SIG-M5 treated with dmso at 0.1 percent for 504 hours (cell line): Measurements from ENCODE around the gene TGFBR3L.
"Not testable (repeated sequence)": the region's sequence is repeated elsewhere in the genome, so short reads cannot be mapped to it uniquely, and the experiment has no call there.

ENCODE experiments used
- DNase-seq: peaks from one replicate; lab custom pipeline; 2025; ENCODE audit not compliant: unreplicated experiment; lab: John Stamatoyannopoulos, UW

TGFBR3L gene

DNA sequence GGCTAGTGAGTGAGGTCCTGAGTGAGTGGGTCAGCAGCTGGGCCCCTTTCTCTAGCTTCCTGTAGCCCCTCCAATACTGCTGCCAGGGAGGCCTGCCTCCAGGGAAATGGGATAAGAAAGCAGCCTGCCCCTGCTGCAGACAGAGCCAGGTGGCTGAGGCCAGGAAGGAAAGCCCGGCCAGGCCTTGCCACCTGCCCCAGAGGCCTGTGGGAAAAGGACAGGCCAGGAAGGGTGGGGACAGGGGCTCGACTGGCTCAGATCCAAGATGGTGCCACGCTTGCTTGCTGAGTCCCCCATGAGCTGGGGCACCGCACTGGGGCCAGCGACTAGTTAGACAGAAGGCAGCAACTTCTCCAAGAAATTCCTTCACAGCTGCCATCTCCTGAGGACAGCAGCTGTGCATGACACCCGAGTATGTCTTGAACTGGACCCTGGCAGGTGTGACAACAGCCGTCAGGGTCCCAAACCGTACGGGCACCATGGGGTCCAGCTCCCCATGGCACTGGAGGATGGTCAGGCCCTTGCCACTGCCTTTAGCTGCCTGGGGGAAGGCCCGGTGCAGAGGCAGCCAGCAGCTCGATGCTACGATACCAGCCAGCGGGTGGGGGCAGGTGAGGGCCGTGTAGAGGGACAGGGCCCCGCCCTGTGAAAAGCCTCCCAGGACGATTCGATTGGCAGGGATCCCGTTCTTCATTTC, 35.4 kb upstream of the TGFBR3L start:
- DNase-seq = no peak

- DNase-seq = no peak
Observed at GRCh38 chr19:7879836-7880235, 34.8 kb upstream of the TGFBR3L start.

DNA sequence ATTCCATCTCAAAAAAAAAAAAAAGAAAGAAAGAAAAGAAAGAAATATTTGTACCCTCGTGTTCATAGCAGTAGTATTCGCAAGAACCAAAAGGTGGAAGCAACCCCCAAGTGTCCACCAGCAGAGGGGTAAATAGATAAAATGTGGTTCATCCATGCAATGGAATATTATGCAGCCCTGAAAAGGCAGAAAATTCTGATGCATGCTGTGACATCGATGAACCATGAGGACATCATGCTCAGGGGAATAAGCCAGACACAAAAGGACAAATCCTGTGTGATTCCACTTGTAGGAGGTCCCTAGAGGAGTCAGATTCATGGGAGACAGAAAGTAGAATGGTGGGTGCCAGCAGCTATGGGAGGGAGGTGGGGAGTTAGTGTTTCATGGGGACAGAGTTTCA, 32.7 kb upstream of the TGFBR3L start:
- DNase-seq = no peak

GRCh38 chr19:7883105-7883504, 31.5 kb upstream of the TGFBR3L start:
- DNase-seq = no peak

DNA sequence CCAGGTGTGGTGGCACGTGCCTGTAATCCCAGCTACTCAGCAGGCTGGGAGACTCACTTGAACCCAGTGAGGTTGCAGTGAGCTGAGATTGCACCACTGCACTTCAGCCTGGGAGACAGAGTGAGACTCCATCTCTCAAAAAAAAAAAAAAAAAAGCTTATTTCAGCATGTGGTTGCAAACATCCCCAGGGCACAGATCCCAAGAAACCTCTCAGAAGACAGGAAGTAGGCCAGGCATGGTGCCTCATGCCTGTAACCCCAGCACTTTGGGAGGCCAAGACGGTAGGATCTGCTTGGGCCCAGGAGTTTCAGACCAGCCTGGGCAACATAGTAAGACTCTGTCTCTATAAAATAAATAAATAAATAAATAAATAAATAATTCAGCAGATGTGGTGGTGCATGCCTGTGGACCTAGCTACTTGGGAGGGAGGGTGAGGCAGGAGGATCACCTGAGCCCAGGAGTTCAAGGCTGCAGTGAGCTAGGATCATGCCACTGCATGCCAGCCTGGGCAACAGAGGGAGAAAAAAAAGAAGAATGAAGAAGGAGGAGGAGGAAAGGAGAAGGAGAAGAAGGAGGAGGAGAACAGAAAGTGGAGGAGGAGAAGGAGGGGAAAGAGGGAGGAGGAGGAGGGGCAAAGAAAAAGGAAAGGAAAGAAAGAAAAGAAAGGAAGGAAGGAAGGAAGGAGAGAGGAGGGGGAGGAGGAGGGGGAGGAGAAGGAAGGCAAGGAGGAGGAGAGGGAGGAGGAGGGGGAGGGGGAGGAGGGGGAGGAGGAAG, 30.6 kb upstream of the TGFBR3L start:
- DNase-seq = no peak

GRCh38 chr19:7885818-7886217, 28.8 kb upstream of the TGFBR3L start:
- no peak for DNase-seq

- DNase-seq = no peak
Observed at GRCh38 chr19:7887408-7888144, 27.1 kb upstream of the TGFBR3L start.

DNA sequence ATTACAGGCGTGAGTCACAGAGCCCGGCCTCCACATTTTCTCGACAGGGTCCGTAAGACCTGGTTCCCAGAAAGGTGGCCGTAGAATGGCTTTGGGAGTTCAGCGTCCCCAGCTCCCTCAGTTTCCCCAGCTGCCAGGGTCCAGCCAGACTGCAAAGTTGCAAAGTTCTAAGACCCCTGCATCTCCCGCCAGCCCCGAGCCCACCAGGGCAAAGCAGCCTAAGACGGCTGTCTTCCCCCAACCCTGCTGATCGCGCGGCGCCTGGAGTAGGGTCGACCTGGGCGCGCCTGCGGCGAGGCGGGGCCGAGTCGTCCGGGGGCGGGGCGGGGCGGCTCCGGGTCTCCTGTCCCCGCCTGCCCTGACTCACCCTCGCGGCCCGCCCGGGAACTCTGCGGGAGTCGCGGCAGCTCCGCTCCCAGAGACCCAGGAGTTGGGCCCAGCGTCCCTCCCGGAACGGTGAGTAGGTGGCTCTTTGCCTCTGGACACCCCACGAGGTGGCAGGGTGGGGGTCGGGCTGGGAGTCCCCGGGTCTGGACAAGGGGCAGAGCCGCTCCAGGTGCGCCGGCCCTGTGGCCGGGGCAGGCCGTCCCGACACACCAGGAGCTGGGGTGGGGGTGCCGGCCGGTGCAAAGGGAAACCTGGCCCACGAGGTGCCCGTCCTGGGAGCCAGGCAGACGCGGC, 26.3 kb upstream of the TGFBR3L start, which contains the start of gene LRRC8E:
Gene LRRC8E (plus strand): TSS at position 366 of the 681 bp plus-strand sequence. CDS start 7,094 bp downstream, outside the sequence.
- no peak for DNase-seq

- DNase-seq = no peak
Observed at GRCh38 chr19:7888826-7889217, 25.8 kb upstream of the TGFBR3L start.

- DNase-seq = not testable (repeated sequence)
Observed at GRCh38 chr19:7893362-7894101, 21.1 kb upstream of the TGFBR3L start.

- DNase-seq = no peak
Observed at GRCh38 chr19:7894612-7895309, 19.9 kb upstream of the TGFBR3L start.

DNA sequence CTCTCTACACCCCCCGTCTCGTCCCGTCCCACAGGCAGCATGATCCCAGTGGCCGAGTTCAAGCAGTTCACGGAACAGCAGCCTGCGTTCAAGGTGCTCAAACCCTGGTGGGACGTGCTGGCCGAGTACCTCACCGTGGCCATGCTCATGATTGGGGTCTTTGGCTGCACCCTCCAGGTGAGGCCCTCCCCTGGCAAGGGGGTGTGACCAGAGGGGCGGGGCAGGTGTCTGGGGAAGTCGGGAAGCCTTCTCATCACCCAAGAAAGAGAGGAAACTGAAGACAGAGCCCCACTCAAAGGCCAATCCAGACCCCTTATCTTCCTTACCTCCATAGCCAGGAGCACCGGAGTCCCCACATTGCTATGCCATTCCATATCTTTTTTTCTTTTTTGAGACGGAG, 19.1 kb upstream of the TGFBR3L start:
- no peak for DNase-seq

- DNase-seq = no peak
Observed at GRCh38 chr19:7897292-7897691, 17.3 kb upstream of the TGFBR3L start.

DNA sequence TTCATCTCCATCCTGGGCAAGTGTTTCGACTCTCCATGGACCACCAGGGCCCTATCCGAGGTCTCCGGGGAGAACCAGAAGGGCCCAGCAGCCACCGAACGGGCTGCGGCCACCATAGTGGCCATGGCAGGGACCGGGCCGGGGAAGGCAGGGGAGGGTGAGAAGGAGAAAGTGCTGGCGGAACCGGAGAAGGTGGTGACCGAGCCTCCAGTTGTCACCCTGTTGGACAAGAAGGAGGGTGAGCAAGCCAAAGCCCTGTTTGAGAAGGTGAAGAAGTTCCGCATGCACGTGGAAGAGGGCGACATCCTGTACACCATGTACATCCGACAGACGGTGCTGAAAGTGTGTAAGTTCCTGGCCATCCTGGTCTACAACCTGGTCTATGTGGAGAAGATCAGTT, 15.7 kb upstream of the TGFBR3L start:
- DNase-seq = no peak

DNA sequence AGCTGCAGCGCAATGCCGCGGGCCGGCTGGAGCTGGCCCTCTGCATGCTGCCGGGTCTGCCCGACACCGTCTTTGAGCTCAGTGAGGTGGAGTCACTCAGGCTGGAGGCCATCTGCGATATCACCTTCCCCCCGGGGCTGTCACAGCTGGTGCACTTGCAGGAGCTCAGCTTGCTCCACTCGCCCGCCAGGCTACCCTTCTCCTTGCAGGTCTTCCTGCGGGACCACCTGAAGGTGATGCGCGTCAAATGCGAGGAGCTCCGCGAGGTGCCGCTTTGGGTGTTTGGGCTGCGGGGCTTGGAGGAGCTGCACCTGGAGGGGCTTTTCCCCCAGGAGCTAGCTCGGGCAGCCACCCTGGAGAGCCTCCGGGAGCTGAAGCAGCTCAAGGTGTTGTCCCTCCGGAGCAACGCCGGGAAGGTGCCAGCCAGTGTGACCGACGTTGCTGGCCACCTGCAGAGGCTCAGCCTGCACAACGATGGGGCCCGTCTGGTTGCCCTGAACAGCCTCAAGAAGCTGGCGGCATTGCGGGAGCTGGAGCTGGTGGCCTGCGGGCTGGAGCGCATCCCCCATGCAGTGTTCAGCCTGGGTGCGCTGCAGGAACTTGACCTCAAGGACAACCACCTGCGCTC, 14.8 kb upstream of the TGFBR3L start:
- DNase-seq = no peak

DNA sequence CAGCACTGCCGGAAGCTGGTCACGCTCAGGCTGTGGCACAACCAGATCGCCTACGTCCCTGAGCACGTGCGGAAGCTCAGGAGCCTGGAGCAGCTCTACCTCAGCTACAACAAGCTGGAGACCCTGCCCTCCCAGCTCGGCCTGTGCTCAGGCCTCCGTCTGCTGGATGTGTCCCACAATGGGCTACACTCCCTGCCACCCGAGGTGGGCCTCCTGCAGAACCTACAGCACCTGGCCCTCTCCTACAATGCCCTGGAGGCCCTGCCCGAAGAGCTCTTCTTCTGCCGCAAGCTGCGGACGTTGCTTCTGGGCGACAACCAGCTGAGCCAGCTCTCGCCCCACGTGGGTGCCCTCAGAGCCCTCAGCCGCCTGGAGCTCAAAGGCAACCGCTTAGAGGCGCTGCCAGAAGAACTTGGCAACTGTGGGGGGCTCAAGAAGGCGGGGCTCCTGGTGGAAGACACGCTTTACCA, 14.2 kb upstream of the TGFBR3L start:
- no peak for DNase-seq

- DNase-seq = no peak
Observed at GRCh38 chr19:7900931-7901330, 13.7 kb upstream of the TGFBR3L start.

- no peak for DNase-seq
Observed at GRCh38 chr19:7901337-7901736, 13.3 kb upstream of the TGFBR3L start.

- DNase-seq = no peak
Observed at GRCh38 chr19:7902796-7903243, 11.8 kb upstream of the TGFBR3L start.
